Amygdala (tissue), 56 donors: Measurements from ENCODE around the gene AKT2.

Experiments used
- DNase-seq, 56 donors: peaks; one replicate each; lab custom pipeline; 2025; lab: John Stamatoyannopoulos, UW

AKT2 gene

DNA sequence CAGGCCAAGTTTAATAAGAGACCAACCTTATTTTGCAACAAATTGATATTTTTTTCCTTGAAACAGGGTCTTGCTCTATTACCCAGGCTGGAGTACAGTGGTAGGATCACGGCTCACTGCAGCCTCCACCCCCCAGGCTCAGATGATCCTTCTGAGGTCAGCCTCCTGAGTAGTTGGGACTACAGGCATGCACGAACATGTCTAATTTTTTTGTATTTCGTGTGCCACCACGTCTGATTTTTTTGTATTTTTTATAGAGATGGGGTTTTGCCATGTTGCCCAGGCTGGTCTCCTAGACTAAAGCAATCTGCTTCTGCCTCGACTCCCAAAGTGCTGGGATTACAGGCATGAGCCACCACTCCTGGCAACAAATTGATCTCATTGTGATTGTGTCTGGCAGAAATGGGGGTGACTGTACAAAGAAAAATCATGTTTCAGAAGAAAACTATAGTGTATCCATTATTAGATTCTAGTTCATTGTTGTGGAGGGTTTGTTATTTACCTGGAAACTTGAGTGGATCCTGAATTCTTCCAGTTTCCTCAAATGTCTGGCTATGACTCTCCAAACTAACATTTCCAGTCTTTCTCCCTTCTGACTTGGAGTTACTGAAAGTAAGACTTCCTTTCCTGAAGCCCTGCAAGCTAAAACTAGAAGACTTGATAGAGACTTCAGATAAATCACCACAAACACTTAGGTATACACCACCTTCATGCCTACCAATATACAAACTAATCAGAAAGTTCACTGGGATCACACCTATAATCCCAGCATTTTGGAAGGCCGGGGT, 17.3 kb upstream of the AKT2 start:
- DNase-seq: no peak

DNA sequence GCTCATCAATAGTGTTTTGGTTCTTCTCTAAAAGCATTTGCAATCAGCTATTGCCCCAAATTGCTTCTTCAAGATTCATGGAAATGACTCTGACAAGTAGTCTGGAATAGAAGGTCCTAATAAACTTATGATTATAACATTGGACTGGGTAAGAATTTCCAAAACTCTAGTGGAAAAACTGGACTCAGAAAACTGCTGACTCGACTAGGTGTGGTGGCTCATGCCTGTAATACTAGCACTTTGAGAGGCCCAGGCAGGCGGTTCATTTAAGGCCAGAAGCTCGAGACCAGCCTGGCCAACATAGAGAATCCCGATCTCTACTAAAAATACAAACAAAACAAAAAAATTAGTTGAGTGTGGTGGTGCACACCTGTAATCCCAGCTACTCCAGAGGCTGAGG, 15.5 kb upstream of the AKT2 start:
- no peak for DNase-seq

DNA sequence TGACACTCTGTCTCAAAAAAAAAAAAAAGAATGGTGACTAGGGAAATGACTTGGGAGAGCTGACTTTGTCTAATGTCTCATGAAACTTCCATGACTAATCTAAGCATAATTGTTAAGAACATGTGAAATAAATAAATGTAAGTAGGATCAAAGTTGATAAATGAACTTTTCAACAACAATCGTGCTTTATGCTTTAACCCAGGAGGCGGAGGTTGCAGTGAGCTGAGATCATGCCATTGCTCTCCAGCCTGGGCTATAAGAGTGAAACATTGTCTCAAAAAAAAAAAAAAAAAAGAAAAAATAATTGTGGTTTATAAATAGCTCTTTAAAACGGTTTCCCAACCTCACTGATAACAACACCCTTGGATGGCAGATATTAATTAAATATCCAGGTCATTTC, 12.9 kb upstream of the AKT2 start:
- no peak for DNase-seq

DNA sequence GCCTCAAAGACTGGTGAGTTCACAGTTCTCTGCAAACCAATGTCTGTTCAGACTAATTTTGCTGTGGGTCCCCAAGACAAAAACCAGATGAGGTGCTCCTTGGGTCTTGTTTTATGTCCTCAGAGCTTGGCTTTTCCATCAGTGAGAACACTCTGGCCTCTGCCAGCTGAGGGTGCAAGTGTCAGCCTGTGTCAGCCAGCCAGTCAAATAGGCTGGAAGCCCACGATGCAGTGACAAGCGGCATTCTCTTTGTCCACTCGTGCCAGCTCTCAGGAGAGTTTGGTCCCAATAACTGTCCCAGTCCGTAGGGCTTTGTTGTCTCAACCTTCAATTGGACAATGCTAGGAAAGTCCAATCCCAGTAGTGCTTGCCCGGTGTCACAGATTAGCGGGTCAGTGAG, 9.4 kb upstream of the AKT2 start:
- peak in 29 of 56 donors; percentile 14 to 73 (median 35) for DNase-seq

DNA sequence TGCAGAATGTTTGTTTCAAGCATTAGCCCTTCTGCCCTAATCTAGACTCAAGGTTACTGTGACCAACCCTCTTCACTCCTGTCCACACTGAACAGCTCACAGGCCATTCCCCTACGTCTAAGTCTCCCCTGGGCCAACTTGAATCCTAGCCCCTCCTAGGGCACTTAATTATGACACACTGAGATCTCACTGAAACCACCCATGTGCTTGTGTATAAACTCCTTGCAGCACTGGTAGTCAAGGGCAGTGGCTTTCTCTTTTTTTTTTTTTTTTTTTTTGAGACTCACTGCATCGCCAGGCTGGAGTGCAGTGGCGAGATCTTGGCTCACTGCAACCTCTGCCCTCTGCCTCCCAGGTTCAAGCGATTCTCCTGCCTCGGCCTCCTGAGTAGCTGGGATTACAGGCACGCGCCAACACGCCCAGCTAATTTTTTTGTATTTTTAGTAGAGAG, 1.9 kb upstream of the AKT2 start:
- DNase-seq: no peak

DNA sequence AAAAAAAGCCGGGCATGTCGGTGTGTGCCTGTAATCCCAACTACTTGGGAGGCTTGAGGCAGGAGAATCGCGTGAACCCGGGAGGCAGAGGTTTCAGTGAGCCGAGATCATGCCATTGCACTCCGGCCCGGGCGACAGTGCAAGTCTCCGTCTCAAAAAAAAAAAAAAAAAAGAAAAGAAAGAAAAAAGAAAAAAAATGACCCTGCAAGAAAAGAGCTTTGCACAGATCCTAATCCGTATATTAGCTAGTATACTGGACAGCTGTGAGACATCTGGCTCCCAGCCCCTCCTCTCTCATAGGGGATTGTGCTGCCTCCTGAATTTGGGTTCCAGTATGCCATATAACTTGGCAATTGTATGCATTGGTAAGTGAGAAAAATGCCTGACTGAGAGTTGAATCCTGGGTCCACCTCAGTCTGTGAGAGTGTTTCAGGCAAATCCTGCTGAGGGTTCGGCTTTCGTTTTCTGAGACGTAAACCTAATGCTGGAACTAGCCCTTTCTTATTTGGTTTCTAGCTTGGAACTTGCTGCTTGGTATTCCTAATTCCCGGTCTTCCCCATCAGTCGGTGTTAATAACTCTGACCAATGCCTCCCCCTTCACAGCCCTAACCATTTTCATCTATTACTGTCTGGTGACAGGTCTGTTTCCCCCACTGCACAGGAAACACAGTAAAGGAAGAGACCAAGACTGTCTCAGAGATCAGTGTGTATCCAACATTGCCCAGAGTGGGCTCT, 1.3 kb upstream of the AKT2 start:
- DNase-seq: no peak

DNA sequence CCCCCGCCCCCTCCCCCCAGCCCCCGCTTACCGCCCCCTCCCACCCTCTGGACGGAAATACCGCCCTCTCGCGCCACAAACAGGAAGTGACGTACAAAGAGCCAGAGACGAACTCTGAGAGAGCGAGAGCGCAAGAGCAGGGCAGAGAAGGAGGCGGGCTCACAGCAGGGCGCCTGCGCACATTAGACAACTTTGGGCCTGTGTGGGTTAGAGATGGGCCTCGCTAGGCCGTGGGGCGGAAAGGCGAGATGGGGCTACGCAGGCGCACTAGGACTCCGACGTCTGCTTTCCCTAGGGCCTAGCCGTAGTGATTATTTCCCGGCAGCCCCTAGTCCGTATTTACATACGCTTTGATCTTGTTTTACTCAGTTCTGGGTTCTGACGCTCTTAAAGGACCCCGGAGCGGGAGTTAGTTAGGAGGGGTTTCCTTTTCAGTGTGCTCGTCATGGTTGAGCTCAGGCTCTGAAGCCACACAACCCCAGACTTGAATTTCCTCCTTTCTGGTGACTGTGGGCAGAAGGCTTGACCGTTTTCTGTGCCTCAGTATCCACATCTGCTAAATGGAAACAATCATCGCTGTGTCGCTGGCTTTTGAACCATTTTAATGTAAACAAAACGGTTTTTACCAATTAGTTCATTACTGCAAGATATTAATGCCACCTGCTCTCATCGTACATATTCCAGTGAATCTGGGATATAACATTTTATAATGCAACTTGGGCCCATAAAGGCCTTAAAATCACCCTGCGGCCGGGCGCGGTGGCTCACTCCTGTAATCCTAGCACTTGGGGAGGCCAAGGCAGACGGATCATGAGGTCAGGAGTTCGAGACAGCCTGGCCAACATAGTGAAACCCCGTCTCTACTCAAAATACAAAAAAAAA, 449 bp upstream of the AKT2 start:
- peak; percentile 79 to 99 (median 97) for DNase-seq

DNA sequence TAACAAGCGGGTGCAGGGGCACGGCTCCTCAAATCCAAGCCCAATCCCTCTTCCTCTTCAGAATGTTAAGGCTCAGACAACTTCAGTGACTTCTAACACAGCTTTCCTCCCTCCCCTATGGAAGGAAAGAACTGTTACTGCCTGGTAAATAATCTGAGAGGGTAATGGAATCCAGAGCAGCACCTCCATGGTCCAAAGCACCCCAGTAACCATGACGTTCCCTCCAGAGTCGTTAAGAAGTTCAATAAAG, 969 bp downstream of the AKT2 start:
- no peak for DNase-seq

DNA sequence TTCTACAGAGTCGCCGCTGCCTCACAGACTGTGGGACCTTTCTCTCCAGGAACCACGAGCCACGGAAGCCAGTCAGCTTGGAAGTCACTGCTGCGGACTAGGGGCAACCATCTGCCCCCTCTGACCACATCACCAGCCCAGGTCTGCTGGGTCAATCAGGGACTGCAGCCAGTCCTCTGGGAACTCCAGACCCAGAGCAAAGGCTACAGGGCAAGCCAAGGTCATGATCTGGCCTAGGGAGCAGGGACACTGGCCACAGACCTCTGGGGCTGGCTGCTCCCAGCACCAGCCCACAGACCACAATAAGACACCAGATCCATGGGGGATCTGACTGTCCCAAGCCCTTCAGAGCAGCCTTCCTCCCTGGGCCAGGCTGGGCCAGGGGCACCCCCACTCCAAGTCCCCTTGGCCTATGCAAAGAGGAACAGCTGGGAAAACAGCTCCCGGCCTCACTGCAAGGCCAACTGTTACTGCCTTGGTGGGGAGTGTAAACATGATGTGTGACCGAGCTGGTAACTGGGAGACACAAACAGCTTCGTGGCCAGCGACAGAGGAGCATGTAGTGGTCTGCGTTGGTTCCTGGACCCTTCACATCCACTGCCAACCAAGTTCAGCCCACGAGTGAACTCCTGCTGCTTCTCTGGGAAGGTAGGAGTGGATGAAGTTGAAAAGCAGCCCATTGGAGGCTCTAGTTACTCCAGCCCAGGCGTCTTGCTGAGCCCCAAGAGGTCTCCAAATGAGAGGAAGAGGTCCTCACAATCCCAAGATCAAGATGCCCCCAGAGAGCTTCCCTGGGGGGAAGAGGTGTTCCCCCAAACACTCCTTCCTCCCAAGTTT, 1.5 kb downstream of the AKT2 start:
- no peak for DNase-seq

DNA sequence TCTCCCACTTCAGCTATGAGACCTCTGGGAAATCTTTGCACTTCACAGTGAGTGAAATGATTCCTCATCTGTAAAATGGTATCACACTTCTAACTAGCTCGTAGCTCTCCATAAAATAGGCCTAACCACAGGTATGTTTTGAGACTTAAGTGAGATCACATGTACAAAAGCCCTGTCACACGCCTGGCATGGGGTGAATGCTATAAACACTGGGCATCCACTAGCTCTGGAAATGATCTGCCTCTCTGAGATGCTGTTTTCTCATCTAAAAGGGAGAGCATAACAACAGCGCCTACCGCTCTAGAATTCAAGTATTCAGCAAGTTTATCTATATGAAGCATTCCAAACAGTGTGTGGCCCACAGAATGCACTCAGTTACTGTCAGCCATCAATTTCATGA, 2.2 kb downstream of the AKT2 start:
- no peak for DNase-seq

DNA sequence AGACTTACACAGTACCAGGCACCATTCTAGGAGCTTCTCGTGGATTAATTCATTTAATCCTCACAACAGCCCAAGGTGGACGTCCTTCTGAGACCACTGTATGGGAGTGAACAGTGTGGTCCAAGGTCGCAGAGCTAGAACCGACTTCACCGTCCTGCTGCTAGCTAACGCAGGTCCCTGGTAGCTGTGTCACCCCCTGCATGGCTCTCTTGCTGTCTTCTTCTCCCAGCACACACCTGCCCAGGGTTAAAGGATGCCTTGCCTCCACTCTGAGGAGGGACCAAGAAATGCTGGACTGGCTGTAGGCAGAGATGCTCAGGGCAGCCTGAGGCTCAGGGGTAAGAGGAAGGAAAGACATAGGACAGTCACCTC, 3.0 kb downstream of the AKT2 start:
- no peak for DNase-seq

DNA sequence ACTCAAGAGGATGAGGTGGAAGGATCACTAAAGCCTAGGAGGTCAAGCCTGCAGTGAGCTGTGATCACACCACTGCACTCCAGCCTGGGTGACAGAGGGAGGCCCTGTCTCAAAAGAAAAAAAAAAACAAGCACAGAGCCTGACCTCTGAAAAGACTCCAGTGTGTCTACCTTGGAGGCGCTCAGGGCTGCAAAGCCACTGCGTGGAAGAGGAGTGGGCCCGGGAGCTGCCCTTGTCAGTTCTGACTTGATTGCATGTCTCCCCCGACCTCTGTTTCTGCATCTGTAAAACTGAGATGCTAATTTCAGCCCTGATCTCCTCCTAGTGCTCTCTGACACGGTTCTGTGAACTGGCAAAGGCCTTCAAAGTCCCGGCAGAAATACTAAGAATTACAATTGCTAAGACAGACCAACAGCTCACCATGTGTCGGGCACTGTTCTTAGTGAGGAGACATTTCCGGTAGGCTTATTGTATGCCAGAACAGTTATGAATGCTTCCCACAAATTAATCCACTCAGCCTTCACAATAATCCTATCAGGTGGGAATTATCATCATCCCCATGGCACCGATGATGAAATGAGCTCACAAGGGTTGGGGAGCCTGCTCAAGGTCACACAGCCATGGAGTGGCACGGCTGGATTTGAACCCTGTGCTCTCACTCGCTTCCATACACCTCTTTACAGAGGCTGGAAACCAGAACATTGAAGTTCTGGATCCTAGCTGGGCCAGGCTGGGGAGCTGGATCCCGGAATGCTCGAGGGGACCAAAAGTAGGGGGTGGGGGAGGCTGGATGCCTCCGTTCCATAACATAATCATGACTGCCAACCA, 3.5 kb downstream of the AKT2 start:
- DNase-seq: no peak

DNA sequence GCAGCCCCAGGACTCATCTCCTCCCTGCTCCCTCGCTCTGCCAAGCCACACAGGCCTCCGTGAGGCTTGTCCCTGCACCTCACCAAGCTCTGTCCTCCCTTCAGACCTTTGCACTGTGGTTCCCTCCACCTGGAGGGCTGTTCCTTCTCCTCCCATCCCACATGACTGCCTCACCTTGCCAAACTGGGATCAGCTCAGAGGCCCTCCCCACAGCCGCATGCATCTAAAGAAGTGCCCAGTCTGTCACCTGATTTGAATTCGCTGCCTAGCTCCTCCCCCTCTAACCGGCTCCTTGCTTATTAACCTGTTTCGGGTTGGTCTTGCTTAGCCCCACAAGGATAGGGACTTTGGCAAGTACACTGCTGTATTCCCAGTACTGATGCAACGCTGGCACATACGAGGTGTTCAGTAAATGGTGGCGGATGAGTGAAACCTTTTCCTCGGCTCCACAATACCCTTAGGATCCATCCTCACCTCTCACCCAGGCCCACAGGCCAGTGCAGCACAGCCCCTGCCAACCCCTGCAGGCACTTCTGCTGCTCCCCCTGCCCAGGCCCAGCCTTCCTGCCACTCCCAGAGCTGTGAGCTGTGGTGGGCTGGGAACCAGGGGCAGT, 4.4 kb downstream of the AKT2 start:
- DNase-seq: peak in 3 of 56 donors; percentile 25 to 42 (median 35)

DNA sequence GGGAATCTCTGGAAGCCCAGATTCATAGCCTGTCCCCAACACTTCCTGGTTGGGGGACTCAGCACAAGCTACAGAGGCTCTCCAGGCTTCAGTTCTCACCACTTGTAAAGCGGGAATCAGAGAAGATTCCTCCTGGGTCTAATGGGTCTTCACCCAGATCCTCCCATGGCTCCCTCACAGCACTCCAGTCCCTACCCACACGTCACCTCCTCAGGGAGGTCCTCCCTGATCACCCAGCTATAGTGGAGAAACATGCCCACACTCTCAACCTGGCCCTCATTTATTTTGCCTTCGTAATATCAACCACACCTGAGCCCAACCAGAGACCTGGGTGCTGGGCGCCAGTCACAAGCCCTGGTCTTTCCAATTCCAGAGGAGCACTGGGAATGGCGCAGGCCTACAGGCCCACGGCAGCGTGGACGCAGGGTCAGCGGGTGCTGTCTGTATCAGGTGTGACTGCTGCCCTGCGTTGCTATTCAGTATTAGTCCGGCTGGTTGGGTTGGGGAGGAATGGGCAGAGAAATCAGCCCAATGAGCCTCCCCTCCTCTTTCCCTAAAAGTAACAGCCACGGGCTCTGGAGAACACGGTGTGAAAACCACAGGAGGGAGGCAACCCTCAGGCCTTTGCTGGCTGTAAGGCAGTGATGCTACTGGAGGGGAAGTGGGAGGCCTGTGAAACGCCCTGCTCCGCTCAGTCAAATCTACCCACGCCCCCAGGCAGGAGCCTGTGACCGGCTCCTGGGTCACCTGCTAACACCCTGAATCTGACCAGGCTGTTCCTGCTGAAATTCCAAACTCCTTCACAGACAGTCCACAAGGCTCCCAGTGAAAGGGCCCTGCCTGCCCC, 5.2 kb downstream of the AKT2 start:
- DNase-seq: no peak

DNA sequence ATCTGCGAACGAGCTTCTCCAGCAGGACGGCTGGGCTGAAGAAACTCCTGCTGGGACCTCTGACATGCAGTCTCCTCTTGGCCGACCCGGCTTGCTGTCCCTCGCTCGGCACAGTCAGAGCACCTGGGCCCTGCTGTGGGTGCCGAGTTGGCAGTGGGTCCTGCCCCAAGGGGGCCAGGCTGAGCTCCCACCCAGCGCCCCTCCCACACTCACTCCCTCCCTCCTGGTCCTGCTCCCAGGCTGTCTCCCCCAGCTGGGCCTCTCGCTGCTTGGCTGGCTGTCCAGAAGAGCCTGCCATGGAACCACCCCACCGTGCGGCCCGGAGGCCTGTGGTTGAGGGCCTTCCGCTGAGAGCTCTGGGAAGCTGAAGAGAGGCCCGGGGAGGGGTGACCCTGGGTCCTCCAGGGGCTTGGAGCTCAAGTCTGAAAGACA, 6.0 kb downstream of the AKT2 start:
- peak in 35 of 56 donors; percentile 19 to 75 (median 37) for DNase-seq

DNA sequence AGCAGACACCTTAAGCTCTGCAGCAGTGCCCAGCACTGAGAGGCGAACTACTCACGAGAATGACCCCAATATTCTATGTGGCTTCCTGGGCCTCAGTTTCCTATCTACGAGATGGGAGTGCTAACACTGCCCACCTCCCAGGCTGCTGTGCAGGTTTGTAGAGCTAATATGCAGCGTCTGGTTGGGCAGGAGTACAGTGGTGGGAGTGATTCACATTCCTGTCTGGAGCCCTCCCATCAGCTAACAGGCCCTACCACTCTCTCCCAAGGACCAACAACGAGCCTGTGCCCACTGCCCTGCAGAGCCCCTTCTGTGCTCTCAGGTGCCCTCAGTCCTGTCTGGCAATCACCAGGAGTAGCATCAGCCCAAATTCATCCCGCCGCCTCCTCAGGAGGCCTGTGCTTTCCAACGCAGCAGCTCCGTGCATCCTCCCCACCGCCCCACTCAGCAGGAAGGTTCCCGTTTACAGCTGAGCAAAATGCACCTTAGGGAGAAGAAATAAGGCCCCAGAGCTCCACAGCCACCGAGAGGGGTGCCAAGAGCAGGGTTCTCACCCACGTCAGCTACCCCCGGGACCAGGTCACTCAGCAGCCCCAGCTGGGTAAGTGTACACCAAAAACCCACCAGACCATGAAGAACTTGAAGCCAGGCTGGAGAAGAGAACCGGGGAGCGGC, 6.6 kb downstream of the AKT2 start:
- no peak for DNase-seq

DNA sequence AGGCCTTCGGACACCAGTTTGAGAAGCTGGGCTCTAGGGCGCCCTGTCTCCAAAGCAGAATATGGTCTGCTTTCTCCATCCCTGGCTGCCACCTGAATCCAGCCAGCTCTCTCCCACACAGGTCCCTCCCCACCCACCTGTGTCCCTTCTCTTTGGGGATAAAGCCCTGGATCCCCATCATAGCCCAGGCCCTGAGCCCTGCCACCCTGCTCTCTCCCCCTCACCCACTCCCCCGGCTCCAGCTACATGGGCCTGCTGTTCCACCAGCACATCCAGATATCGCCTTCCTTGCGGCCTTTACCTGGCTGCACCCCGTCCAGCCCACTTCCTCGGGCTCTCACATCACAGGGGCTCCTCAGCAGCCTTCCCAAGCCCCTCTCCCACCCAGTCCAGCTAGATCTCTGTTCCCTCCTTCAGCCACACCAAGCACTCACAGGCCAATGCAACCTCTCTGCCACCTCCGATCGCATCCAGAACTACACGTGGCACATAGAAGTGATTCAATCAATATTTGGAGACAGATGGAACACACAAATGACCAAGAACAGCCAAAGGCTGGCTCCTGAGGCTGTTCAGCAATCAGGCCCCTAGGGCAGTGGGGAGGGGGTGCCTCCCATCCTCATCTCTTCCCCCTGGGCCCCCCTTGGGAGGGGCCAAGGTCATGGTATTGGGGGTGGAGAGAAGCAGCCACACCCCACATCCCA, 7.6 kb downstream of the AKT2 start:
- DNase-seq: no peak
